ENCODE measurements around the gene FTMT. TPM values are rescaled to one million over a fixed set of nuclear protein-coding genes. Genes with fewer than 3 reads are reported as not detected.

FTMT gene
- total RNA-seq, 4 donors from 2014 or later = not detected

DNA sequence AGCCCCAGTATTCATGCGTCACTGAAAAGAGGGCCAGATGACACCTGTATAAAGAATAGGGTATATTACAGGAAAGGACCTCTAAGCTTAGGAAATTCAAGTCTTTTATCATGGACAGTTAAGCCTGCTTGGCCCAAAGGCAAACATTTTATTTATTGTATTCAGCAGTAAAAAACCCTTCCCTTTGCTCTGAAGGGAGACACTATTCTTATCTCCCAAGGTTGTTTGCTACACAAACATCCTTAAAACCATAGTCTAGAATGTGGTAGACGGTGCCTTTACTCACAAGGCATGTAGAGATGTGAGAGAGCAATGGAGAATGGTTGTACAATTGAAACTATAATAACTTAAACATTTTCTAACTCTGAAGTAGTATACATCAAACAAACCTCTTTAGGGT lies 33.9 kb downstream of the FTMT start:
- no peak for DNase-seq
- no peaks in the 10 kb centered on the region for H3K27me3 ChIP-seq
- intact Hi-C loops (cut with DNase I; ENCODE audit: low total_unique reads) = no loop called here
- H3K9me3 ChIP-seq = no peaks in the 10 kb centered on the region
- no peaks in the 10 kb centered on the region for H3K4me1 ChIP-seq
- no peak overlapping the region for H3K4me3 ChIP-seq
- TF ChIP-seq POLR2A (IDR thresholded peaks at IDR 0.05) = no peak
- H3K27ac ChIP-seq = no peak overlapping the region
- H3K36me3 ChIP-seq = no peaks in the 10 kb centered on the region

DNA sequence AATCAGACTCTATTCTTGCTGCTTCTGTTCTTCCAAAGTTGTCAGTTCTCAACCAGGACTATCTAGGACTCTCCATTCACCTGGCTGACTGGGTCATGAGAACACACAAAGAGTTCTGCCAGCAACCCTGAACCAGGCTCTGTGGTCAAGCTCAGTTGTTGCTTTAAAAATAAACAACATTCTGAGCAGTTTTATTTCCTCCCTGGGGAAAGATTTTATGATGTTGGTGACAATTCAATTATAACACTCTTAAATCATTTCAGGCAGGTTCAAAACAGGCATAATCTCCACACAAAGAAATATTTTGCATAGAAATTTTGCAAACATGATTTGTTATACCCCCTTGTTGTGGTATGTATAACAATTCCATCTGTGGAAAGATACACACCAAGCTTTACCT lies 36.0 kb downstream of the FTMT start:
- Histone ChIP-seq H3K4me1 (no peaks in the 10 kb centered on the region), H3K4me3 (no peak overlapping the region), H3K36me3 (no peaks in the 10 kb centered on the region), H3K27me3 (no peaks in the 10 kb centered on the region), H3K9me3 (no peaks in the 10 kb centered on the region), H3K27ac (no peak overlapping the region)
- no peak for DNase-seq
- intact Hi-C loops (cut with DNase I; ENCODE audit: low total_unique reads) = no loop called here
- TF ChIP-seq, protein P1, sequence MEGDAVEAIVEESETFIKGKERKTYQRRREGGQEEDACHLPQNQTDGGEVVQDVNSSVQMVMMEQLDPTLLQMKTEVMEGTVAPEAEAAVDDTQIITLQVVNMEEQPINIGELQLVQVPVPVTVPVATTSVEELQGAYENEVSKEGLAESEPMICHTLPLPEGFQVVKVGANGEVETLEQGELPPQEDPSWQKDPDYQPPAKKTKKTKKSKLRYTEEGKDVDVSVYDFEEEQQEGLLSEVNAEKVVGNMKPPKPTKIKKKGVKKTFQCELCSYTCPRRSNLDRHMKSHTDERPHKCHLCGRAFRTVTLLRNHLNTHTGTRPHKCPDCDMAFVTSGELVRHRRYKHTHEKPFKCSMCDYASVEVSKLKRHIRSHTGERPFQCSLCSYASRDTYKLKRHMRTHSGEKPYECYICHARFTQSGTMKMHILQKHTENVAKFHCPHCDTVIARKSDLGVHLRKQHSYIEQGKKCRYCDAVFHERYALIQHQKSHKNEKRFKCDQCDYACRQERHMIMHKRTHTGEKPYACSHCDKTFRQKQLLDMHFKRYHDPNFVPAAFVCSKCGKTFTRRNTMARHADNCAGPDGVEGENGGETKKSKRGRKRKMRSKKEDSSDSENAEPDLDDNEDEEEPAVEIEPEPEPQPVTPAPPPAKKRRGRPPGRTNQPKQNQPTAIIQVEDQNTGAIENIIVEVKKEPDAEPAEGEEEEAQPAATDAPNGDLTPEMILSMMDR (IDR thresholded peaks at IDR 0.05) = no peak
- TF ChIP-seq POLR2A (IDR thresholded peaks at IDR 0.05) = no peak

- TF ChIP-seq POLR2A (IDR thresholded peaks at IDR 0.05) = no peak
- TF ChIP-seq, protein P1 (IDR thresholded peaks at IDR 0.05) = no peak
- Histone ChIP-seq H3K4me3 (no peak overlapping the region), H3K9me3 (no peaks in the 10 kb centered on the region), H3K27me3 (no peaks in the 10 kb centered on the region), H3K36me3 (no peaks in the 10 kb centered on the region), H3K4me1 (no peaks in the 10 kb centered on the region), H3K27ac (no peak overlapping the region)
- no peak for DNase-seq
- intact Hi-C loops (cut with DNase I; ENCODE audit: low total_unique reads) = no loop called here
Measured at GRCh38 chr5:121890297-121890858, 38.7 kb downstream of the FTMT start.

DNA sequence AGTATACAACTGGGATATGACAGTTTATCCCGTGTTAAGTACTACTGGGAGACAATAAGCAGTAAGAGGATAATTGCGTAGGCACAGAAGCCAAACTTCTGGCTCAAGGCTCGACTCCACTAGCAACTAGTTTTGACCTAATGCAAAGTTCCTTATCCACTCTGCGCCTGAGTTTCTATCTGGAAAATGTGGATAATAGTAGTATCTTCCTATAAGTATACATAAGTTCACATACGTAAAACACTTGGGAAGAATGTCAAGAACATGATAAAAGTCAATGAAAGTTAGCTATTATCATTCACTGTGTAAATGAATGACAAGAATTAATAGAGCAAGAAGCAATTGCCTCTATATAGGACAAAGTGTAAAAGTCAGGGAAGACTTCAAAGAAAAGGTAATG lies 45.7 kb downstream of the FTMT start:
- no peaks in the 10 kb centered on the region for H3K36me3 ChIP-seq
- DNase-seq = no peak
- no peaks in the 10 kb centered on the region for H3K4me1 ChIP-seq
- intact Hi-C loops (cut with DNase I; ENCODE audit: low total_unique reads) = no loop called here
- TF ChIP-seq, protein P1 (IDR thresholded peaks at IDR 0.05) = no peak
- no peaks in the 10 kb centered on the region for H3K27me3 ChIP-seq
- H3K9me3 ChIP-seq = no peaks in the 10 kb centered on the region
- H3K4me3 ChIP-seq = no peak overlapping the region
- H3K27ac ChIP-seq = no peak overlapping the region

DNA sequence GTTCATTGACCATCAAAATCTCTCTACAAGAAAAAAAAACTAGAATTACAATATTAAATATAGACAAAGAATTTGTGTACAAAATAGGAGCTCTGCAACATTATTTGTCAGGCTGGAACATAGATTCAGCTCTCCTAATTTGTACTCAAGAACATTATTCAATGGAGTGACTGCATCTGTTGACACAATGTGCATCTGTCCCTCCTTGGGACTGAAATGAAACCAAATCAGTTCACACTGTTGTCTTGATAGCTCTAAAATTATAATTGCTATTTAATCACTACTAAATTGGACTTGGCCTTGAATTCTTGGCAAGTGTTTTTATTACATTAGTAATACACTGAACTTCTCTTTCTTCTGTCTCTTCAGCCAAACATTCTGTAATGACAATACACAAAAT lies 47.7 kb downstream of the FTMT start:
- Histone ChIP-seq H3K27ac (no peak overlapping the region), H3K9me3 (no peaks in the 10 kb centered on the region), H3K36me3 (no peaks in the 10 kb centered on the region), H3K4me1 (no peaks in the 10 kb centered on the region), H3K27me3 (no peaks in the 10 kb centered on the region), H3K4me3 (no peak overlapping the region)
- DNase-seq = no peak
- no peak for TF ChIP-seq POLR2A (IDR thresholded peaks at IDR 0.05)
- intact Hi-C loops (cut with DNase I; ENCODE audit: low total_unique reads) = no loop called here

Other genes with a start within 250 kb of the FTMT start
- 10 to 100 TPM in 2 of 4 donors, 1 to 10 TPM in 2; 2.9 to 32.7 (median 11.9) TPM for gene SRFBP1, start 110.1 kb downstream of the FTMT start, total RNA-seq
- 10 to 100 TPM in 3 of 4 donors, 1 to 10 TPM in 1; 5.6 to 78.3 (median 22.5) TPM for gene LOX, start 226.4 kb downstream of the FTMT start, total RNA-seq

Measured in uterus (tissue), 4 donors.